HG03103 (cell line): ENCODE measurements around the gene ORM1.

Source experiments
- ATAC-seq: cut with Tn5 transposase; IDR thresholded peaks from one replicate; pipeline ENCODE4 v1.9.1; 2021; ENCODE audit warnings: low read depth; ENCODE audit not compliant: unreplicated experiment

Gene ORM1

DNA sequence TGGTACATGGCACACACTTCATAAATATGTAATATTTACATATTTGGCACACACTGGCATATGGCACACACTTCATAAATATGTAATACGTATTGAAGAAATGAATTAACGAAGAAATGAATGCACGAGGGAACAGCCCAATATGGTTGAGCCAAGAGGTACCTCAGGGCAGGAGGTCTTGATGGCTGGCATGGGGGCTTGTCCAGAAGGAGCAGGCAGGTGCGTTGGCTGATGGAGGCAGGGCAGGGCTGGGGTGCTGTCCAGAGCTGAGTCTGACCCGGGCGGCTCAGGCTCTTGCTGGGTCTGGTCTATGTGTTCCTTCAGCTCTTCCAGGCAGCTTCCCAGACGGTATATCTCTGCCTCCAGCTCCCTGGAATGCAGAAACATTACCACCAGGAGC is 38.6 kb downstream of the ORM1 start:
- no peak for ATAC-seq

GRCh38 chr9:114362394-114362793 is 39.5 kb downstream of the ORM1 start:
- no peak for ATAC-seq

DNA sequence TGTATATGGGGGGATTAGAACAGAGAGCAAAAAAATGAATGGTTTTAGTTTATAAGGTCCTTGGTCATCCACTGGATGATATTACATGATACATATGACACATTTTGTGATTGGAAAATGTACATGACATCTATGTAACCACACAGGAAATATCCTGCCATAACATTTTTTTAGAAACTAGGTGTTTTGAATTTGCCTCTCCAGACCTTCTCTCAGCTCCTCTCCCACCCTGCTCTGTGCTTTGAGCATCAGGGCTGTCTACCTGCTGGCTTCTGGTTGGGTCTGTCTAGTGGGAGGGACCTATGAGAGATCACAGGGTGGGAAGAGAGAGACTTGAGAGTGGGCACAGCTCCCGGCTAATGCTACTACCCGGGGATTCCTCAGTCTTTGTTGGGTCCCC is 40.5 kb downstream of the ORM1 start:
- ATAC-seq = no peak

DNA sequence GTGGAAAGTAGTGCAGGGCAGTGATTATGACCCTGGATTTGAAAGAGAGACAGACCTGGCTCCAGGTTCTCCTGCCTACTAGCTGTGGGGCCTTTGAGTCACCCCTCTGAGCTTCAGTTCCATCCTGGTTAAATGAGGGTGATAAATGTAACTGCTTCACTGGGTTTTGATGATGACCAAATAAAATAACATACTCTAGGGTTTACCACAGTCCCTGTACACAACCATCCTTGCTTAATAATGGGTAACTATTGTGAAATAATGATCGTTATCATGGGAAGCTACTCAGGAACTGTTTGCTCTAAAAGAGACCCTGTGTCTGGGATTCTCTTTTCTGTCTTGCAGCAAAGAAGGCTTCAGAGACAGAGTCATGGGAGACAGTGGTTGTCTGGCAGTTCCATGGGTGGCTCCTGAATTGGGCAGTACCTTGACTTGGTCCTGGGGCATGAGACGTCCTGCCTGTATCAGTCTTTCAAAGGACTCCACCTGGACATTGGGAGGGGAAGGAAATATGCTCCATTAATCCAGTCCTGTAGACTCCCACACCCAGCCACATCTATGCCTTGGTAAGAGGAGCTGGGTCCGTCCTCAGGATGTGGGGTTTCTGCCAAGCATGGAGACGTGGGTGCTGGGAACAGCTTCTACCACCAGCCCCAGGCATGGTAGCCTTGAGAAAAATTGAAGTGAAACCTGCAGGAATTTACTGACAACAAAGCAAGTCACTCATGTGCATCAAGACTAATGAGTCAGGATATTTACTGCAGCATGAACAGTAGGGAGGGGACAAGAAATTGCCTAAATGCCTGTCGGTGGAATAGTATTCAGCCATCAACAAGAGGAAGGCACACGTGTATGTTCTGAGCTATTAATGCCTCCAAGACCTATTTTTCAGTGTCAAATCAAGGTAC is 41.5 kb downstream of the ORM1 start:
- ATAC-seq = no peak

- no peak for ATAC-seq
Observed at GRCh38 chr9:114365194-114365593, 42.3 kb downstream of the ORM1 start.

- ATAC-seq = peak; percentile 45
Observed at GRCh38 chr9:114366334-114367128, 43.6 kb downstream of the ORM1 start.

DNA sequence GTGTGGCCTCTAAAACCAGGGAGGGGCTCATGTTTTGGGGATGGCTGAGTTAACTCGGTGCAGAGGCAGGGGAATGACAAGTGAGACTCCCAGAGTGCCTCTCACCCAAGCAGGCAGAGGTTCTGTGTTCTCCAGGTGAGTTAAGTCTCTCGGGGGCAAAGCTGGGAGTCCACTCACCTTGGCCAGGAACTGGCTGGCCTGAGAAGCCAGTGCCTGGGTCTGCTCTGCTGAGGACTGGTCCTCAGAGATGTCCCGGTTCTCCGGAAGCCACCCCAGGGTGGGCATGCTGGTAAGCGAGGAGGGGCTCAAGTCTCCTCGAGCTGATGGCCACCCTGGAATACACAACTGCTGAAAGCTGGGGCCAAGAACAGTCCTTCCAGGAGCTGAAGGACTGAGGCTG is 44.5 kb downstream of the ORM1 start:
- ATAC-seq = no peak

DNA sequence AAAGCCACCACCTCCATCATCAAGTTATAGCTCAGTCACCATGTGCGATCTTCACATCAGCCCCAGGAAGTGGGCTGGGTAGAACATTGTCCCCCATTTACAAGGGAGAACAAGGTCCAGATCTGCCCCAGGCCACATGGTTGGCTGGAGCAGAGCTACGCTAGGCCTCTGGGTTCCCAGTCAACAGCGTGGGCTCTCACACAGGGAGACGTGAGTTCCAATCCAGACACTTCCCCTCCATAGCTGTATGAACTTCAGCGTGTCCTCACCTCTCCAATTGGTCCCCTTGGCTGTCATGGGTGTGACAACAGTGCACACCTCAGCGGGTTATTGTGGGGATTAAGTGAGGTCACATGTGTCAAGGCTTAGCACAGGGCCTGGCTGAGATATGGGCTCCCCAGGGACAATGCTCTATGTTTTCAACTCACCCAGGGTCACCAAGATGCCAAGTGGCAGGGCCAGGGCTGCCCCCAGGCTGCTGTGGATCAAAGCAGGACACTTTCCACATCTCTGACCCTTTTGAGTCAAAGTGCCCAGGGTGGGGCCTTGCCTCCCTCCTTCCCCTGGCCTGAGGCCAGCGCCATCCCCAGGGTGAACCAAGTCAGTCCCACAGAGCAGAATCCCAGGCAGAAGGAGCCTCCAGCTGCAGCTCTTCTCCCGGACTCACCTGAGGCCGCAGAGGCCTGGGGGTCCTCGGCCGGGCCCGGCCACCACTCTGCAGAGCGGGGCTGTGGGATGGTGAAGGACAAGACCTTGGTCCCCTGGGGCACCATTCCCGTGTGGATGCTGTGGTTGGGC is 45.1 kb downstream of the ORM1 start:
- ATAC-seq = no peak

GRCh38 chr9:114369216-114370130 is 46.6 kb downstream of the ORM1 start:
- no peak for ATAC-seq

- no peak for ATAC-seq
Observed at GRCh38 chr9:114370251-114370967, 47.5 kb downstream of the ORM1 start.

DNA sequence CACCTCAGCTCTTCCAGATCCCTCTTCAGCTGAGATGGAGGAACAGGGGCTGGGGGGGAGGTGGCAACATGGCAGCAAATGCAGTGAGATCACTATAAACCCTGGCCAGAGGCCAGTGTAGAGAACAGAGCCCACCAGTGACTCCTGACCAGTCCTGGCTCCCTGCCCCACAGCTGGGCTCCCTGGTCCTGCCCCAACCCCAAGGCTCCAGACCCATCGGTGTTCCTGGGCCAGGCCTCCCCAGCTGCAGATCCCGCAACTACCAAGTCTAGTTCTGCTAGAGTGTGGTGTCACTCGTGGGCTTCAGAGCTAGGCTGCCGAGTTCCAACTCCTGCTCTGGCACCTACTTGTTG is 48.0 kb downstream of the ORM1 start:
- no peak for ATAC-seq

DNA sequence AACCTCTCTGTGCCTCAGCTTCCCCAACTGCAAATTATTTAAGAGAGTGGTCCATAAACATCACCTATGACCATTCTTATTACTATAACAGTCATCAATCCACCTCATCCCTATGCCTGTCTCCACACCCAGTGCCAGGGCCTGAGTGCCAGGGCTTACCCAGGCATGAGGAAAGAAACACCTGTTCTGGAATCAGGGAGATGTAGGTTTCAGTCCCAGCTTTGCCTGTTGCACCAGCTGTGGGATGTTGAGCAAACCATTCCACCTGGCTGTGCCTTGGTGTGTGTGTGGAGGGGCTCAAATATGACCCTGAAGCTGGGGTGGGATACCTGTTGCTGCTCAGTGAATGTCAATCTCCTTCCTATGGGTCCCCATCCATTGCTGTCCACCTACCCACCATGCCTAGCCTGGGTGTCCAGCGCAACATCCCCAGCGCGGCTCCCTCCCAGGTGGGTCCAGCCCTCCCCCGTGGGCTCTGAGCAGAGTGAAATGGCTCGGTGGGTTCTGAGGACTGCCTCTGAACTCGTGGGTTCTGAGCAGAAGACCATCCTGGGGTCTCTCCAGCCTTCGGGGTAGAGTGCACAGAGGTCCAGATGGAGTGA is 48.5 kb downstream of the ORM1 start:
- ATAC-seq = no peak

DNA sequence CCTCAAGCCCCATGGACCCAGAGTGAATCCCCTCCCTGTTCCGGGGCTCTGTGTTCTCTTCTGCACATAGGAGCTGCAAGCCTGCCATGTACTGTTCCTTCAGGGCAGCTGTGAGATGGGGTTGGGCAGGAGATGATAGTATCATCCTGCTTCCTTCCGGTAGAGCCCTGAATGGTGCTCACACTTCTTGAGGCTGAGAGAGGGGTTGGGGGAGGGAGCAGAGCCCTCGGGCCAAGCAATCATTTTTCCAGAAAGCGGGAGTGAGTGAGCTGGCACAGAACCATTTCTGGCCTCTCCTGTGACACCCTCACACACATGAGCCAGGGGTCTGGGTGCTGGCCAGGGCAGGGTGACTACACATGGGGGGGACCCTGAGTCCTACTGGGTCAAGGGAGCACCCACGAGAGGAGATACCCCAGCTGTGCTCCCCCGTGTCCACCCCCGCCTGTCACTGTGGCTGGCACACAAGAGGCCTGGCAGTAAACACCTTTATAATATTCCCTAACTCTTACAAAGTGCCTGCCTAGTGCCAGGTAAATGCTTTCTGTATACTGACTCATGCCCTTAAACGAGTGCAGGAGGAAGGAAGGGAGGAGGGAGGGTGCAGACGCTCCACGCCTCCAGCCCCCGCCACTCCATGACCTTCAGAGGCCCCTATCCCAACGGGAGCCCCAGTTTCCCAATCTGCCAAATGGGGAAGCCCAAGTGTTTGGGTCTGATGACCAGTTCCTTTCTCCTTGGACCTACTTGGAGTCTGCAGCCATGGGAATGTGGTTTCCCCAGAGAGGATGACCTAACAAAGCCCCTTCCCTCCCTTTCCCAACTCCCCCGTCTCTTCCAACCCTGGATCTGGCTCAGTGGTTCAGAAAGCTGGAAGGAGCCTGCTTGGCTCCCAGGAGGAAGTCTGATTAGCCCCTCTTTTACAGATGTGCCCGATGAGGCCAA is 49.3 kb downstream of the ORM1 start:
- no peak for ATAC-seq

- peak; percentile 87 for ATAC-seq
Observed at GRCh38 chr9:114372921-114373448, 50.1 kb downstream of the ORM1 start.

- ATAC-seq = no peak
Observed at GRCh38 chr9:114373960-114374730, 51.2 kb downstream of the ORM1 start.

GRCh38 chr9:114374936-114375335 is 52.0 kb downstream of the ORM1 start:
- no peak for ATAC-seq
